Mesothelial cell of epicardium (in vitro differentiated cells): ENCODE data around the gene KCNT1. TPM values are rescaled to one million over a fixed set of nuclear protein-coding genes. Genes with fewer than 3 reads are reported as not detected.

Source experiments
- DNase-seq, 2 experiments: peaks; one replicate each; pipeline ENCODE4 v3.0.0; 2021; ENCODE audit warnings: low spot score in 2 of 2; ENCODE audit not compliant: unreplicated experiment in 2 of 2
- H3K27ac Mint-ChIP-seq: 2 replicates; pipeline ENCODE4 v1.8.0; 2021; ENCODE audit warnings: mixed read lengths
- H3K27me3 Mint-ChIP-seq: 2 replicates; pipeline ENCODE4 v1.8.0; 2021; ENCODE audit warnings: low read depth, mixed read lengths
- H3K36me3 Mint-ChIP-seq: 2 replicates; pipeline ENCODE4 v1.8.0; 2021; ENCODE audit warnings: mixed read lengths
- H3K4me1 Mint-ChIP-seq: 2 replicates; pipeline ENCODE4 v1.8.0; 2021; ENCODE audit warnings: mixed read lengths
- H3K4me3 Mint-ChIP-seq: 2 replicates; pipeline ENCODE4 v1.8.0; 2021; ENCODE audit warnings: mild to moderate bottlenecking, moderate library complexity, mixed read lengths
- H3K9me3 Mint-ChIP-seq: 2 replicates; pipeline ENCODE4 v1.8.0; 2021; ENCODE audit warnings: mixed read lengths
- total RNA-seq: library from RNA; stranded (reverse); gene quantifications from 3 replicates; pipeline ENCODE4 v1.2.1, GENCODE V29; 2021
- TF ChIP-seq, protein P1 (sequence below): fragments of 200-600 bp; sonication (generic); IDR thresholded peaks from one replicate; pipeline ENCODE4 v1.5.0; 2021; ENCODE audit warnings: antibody characterized with exemption; ENCODE audit not compliant: unreplicated experiment

KCNT1 gene
- total RNA-seq, 1 donor from 2014 or later, result not detected

DNA sequence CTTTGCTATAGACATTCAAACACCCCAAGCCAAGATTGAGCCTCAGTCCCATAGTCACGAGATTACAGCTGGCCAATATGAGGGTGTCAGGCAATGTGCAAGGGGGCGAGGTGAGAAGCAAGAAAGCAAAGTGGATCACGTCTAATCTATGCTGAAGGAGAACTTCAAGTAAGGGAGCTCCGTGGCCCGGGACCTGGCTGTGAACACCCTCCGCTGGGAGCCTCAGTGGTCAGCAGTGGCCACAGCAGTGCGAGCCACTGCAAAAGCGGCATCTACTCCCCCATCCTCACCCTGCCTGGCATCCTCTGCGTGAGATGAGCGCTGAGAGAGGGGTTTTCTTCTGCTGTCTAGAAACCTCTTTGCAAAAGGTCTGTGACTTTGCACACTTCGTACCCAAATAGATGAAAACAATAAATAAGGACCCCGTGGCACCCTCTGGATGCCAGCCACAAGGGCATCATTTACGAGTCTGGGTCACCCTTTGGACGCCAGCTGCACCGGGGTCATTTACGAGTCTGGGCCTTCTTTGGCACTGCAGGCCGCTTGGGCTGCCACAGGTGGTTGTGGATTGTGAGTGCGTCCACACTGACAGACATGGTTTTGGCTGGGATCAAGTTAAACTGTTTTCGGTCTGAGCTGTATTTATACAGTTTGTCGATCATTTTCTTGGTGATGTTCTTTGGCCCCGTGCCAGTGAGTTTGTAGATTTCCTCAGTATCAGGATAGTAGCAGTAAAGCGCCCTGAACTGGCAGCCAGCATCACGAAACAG lies 109.0 kb downstream of the KCNT1 start:
- Mint-ChIP-seq H3K4me1 (no peaks in the 10 kb centered on the region), H3K4me3 (no peak overlapping the region), H3K9me3 (no peaks in the 10 kb centered on the region), H3K27ac (no peak overlapping the region), H3K36me3 (peaks cover 60% of the 10 kb centered on the region), H3K27me3 (no peaks in the 10 kb centered on the region)
- TF ChIP-seq, protein P1, sequence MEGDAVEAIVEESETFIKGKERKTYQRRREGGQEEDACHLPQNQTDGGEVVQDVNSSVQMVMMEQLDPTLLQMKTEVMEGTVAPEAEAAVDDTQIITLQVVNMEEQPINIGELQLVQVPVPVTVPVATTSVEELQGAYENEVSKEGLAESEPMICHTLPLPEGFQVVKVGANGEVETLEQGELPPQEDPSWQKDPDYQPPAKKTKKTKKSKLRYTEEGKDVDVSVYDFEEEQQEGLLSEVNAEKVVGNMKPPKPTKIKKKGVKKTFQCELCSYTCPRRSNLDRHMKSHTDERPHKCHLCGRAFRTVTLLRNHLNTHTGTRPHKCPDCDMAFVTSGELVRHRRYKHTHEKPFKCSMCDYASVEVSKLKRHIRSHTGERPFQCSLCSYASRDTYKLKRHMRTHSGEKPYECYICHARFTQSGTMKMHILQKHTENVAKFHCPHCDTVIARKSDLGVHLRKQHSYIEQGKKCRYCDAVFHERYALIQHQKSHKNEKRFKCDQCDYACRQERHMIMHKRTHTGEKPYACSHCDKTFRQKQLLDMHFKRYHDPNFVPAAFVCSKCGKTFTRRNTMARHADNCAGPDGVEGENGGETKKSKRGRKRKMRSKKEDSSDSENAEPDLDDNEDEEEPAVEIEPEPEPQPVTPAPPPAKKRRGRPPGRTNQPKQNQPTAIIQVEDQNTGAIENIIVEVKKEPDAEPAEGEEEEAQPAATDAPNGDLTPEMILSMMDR, result no peak
- no peak for DNase-seq

DNA sequence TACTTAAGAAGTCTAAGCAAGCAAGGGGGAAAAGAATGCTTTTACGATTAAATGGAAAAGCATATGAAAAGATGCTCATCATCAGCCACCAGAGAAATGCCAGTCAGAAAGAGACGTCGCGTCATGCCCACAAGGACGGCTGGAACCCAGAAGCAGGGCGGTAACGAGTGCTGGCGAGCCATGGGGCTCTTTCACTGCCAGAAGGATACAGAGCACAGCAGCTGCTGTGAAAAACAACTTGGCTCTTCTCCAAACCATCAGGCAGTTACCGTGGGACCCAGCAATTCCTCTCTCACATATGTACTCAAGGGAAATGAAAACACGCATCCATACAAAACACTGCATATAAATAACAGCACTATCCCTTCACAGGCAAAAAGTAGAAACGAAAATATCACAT lies 109.8 kb downstream of the KCNT1 start:
- Mint-ChIP-seq H3K9me3 (no peaks in the 10 kb centered on the region), H3K36me3 (peaks cover 66% of the 10 kb centered on the region), H3K4me1 (no peaks in the 10 kb centered on the region), H3K27ac (no peak overlapping the region), H3K27me3 (no peaks in the 10 kb centered on the region), H3K4me3 (no peak overlapping the region)
- no peak for DNase-seq
- TF ChIP-seq, protein P1, result no peak

DNA sequence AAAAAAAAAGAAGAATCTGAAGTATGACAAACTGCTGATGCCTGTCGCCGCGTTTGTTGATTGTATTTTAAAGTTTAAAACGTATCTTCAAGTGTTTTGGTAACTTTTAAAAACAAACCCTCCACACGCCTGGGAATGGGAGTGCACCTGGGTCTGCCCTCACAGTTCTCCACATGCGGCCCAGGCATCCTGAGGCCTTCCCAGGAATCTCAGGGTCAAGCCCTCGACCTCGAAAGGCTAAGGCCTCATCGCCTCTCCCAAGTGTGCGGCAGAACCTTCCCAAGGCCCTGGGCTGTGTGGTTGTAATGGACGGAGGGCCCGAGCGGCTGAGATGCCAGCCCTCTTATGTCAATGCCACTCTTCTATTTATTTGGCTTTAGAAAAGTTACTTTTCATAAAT lies 111.0 kb downstream of the KCNT1 start:
- Mint-ChIP-seq H3K36me3 (peaks cover 69% of the 10 kb centered on the region), H3K27ac (no peak overlapping the region)

DNA sequence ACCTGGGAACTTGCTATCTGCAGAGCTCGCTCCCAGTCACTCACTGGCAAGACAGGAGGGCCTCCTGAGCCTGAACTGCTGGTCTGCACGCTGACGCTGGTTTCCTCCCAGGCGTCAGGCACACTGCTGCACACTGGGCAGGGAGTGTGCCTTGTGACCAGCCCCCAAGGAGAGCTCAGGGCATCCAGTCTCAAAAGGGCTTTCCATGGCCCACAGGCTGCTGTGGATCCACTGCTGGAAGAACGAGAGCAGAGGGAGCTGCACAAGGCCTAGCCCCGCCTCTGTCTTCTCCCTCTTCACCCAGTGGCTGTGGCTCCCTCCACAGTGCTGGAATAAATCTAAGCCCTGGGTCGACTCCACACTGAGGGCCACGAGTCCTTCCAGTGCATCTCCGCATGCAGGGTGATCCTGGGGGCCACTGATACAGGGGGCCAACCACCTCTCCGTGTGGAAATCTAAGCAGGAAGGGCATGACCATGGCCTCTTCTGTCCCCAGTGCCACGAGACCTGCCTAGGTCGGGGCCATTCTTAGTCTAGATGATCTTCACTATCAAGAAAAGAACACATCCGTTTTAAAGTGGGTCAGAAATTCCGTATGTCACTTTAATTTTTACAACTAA lies 111.8 kb downstream of the KCNT1 start:
- H3K4me3 Mint-ChIP-seq, result no peak overlapping the region
- no peak overlapping the region for H3K27ac Mint-ChIP-seq
- TF ChIP-seq, protein P1, result no peak
- no peaks in the 10 kb centered on the region for H3K4me1 Mint-ChIP-seq
- H3K36me3 Mint-ChIP-seq, result peaks cover 72% of the 10 kb centered on the region
- H3K9me3 Mint-ChIP-seq, result no peaks in the 10 kb centered on the region
- no peak for DNase-seq
- H3K27me3 Mint-ChIP-seq, result no peaks in the 10 kb centered on the region

More for the DNA sequence above, 111.0 kb downstream of the KCNT1 start:
- Mint-ChIP-seq H3K27me3 (no peaks in the 10 kb centered on the region), H3K9me3 (no peaks in the 10 kb centered on the region), H3K4me3 (no peak overlapping the region), H3K4me1 (no peaks in the 10 kb centered on the region)
- TF ChIP-seq, protein P1, result no peak
- DNase-seq, result no peak

DNA sequence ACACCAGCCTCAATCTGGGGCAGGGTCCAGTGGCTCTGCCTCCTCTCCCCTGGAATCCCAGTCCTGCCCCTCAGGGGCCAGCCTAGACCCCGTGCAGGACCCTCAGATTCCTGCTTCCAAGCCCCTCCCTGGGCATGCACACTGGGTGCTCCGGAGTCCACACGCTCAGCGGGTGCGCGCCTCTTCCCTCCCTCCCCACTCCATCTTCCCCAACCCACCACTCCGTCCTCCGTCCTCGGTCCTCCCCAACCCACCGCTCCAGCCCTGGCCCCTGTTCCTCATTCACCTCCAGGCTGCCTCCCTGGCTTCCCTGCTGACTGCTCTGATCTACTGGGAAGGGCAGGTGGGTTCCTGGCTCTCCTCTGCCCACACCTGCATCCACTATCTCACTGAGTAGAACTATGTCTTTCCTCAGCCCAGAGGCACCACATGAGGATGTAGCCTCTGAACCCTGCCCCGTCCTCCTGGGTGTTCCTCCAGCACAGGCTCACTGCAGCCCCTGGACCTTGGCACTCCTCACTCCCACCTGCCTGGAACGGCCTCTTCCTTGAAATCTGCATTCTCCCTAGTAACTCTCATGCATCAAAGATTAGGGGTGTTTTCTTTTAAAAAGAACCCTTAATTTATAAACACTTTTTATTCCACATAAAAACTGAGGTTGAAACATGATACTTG lies 112.6 kb downstream of the KCNT1 start:
- H3K27ac Mint-ChIP-seq, result no peak overlapping the region
- TF ChIP-seq, protein P1, result no peak
- H3K9me3 Mint-ChIP-seq, result no peaks in the 10 kb centered on the region
- no peak overlapping the region for H3K4me3 Mint-ChIP-seq
- H3K36me3 Mint-ChIP-seq, result peaks cover 75% of the 10 kb centered on the region
- no peaks in the 10 kb centered on the region for H3K27me3 Mint-ChIP-seq
- no peaks in the 10 kb centered on the region for H3K4me1 Mint-ChIP-seq
- no peak for DNase-seq
